ENCODE data around the gene IVNS1ABP. TPM values are rescaled to one million over a fixed set of nuclear protein-coding genes. Genes with fewer than 3 reads are reported as not detected.

The IVNS1ABP gene
- total and polyA plus RNA-seq, 2 of the 13 experiments (the other 11 are each of a cell fraction or from before 2014, with no cell fraction given): 49.1 to 51.7 TPM

GRCh38 chr1:185317034-185317885 lies at the start of gene IVNS1ABP (continued):
- peak; percentile 54; the same call in 1 of the 2 replicates for TF ChIP-seq ZGPAT (CRISPR knock-in tag; IDR thresholded peaks at IDR 0.05)
- TF ChIP-seq ZNF253 (CRISPR knock-in tag; IDR thresholded peaks at IDR 0.05; ENCODE audit: borderline replicate concordance): peak; percentile 64; the same call in 1 of the 2 replicates
- no peak for TF ChIP-seq NBN (conservative IDR thresholded peaks at IDR 0.05)
- TF ChIP-seq PPARG (CRISPR knock-in tag; conservative IDR thresholded peaks at IDR 0.05): no peak
- TF ChIP-seq ZNF441 (CRISPR knock-in tag; IDR thresholded peaks at IDR 0.05; ENCODE audit: borderline replicate concordance): no peak; the same call in 1 of the 2 replicates
- TF ChIP-seq ZNF24 (IDR thresholded peaks at IDR 0.05): no peak
- TF ChIP-seq, protein P1, sequence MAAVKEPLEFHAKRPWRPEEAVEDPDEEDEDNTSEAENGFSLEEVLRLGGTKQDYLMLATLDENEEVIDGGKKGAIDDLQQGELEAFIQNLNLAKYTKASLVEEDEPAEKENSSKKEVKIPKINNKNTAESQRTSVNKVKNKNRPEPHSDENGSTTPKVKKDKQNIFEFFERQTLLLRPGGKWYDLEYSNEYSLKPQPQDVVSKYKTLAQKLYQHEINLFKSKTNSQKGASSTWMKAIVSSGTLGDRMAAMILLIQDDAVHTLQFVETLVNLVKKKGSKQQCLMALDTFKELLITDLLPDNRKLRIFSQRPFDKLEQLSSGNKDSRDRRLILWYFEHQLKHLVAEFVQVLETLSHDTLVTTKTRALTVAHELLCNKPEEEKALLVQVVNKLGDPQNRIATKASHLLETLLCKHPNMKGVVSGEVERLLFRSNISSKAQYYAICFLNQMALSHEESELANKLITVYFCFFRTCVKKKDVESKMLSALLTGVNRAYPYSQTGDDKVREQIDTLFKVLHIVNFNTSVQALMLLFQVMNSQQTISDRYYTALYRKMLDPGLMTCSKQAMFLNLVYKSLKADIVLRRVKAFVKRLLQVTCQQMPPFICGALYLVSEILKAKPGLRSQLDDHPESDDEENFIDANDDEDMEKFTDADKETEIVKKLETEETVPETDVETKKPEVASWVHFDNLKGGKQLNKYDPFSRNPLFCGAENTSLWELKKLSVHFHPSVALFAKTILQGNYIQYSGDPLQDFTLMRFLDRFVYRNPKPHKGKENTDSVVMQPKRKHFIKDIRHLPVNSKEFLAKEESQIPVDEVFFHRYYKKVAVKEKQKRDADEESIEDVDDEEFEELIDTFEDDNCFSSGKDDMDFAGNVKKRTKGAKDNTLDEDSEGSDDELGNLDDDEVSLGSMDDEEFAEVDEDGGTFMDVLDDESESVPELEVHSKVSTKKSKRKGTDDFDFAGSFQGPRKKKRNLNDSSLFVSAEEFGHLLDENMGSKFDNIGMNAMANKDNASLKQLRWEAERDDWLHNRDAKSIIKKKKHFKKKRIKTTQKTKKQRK (IDR thresholded peaks at IDR 0.05; ENCODE audit: low read length): no peak
- TF ChIP-seq, protein P2, sequence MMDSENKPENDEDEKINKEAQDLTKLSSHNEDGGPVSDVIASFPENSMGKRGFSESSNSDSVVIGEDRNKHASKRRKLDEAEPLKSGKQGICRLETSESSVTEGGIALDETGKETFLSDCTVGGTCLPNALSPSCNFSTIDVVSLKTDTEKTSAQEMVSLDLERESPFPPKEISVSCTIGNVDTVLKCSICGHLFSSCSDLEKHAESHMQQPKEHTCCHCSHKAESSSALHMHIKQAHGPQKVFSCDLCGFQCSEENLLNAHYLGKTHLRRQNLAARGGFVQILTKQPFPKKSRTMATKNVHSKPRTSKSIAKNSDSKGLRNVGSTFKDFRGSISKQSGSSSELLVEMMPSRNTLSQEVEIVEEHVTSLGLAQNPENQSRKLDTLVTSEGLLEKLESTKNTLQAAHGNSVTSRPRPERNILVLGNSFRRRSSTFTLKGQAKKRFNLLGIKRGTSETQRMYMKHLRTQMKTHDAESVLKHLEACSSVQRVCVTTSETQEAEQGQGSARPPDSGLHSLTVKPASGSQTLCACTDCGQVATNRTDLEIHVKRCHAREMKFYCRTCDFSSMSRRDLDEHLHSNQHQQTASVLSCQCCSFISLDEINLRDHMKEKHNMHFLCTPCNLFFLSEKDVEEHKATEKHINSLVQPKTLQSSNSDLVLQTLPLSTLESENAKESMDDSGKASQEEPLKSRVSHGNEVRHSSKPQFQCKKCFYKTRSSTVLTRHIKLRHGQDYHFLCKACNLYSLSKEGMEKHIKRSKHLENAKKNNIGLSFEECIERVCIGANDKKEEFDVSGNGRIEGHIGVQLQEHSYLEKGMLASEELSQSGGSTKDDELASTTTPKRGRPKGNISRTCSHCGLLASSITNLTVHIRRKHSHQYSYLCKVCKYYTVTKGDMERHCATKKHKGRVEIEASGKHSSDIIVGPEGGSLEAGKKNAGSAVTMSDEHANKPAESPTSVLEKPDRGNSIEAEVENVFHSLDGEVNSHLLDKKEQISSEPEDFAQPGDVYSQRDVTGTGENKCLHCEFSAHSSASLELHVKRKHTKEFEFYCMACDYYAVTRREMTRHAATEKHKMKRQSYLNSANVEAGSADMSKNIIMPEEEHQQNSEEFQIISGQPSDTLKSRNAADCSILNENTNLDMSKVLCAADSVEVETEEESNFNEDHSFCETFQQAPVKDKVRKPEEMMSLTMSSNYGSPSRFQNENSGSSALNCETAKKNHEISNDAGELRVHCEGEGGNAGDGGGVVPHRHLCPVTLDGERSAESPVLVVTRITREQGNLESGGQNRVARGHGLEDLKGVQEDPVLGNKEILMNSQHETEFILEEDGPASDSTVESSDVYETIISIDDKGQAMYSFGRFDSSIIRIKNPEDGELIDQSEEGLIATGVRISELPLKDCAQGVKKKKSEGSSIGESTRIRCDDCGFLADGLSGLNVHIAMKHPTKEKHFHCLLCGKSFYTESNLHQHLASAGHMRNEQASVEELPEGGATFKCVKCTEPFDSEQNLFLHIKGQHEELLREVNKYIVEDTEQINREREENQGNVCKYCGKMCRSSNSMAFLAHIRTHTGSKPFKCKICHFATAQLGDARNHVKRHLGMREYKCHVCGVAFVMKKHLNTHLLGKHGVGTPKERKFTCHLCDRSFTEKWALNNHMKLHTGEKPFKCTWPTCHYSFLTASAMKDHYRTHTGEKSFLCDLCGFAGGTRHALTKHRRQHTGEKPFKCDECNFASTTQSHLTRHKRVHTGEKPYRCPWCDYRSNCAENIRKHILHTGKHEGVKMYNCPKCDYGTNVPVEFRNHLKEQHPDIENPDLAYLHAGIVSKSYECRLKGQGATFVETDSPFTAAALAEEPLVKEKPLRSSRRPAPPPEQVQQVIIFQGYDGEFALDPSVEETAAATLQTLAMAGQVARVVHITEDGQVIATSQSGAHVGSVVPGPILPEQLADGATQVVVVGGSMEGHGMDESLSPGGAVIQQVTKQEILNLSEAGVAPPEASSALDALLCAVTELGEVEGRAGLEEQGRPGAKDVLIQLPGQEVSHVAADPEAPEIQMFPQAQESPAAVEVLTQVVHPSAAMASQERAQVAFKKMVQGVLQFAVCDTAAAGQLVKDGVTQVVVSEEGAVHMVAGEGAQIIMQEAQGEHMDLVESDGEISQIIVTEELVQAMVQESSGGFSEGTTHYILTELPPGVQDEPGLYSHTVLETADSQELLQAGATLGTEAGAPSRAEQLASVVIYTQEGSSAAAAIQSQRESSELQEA (CRISPR knock-in tag; IDR thresholded peaks at IDR 0.05; ENCODE audit: not compliant biosample characterization): no peak
- no peak for TF ChIP-seq GZF1 (CRISPR knock-in tag; IDR thresholded peaks at IDR 0.05)
- no peak for TF ChIP-seq FOXJ3 (CRISPR knock-in tag; IDR thresholded peaks at IDR 0.05; ENCODE audit: borderline replicate concordance)
- peak; percentile 91; the same call in 1 of the 2 replicates for TF ChIP-seq KAT7 (CRISPR knock-in tag; IDR thresholded peaks at IDR 0.05; ENCODE audit: borderline replicate concordance)
- no peak for TF ChIP-seq NONO (IDR thresholded peaks at IDR 0.05)
- TF ChIP-seq NONO (CRISPR knock-in tag; conservative IDR thresholded peaks at IDR 0.05): peak; percentile 43; the same call in 1 of the 2 replicates
- no peak for TF ChIP-seq ARNT (IDR thresholded peaks at IDR 0.05)
- TF ChIP-seq PREB (CRISPR knock-in tag; IDR thresholded peaks at IDR 0.05): no peak

Measured in HepG2 (cell line).